Panc1 (cell line): ENCODE measurements around the gene CSF3R. TPM values are rescaled to one million over a fixed set of nuclear protein-coding genes. Genes with fewer than 3 reads are reported as not detected.

Experiments used
- ATAC-seq: fragments of 200-7000 bp; cut with Tn5 transposase; 2 replicates; pipeline ENCODE4 v1.9.1; 2020; ENCODE audit warnings: mild to moderate bottlenecking, moderate library complexity
- BruUV-seq: library from RNA; stranded (reverse); fragments of 400-500 nt; replicated peaks from 2 replicates; lab custom pipeline; 2021; lab: Mats Ljungman, UMichigan
- CTCF ChIA-PET: fragments of 300-600 bp; sonication (Branson Sonifier 250); formaldehyde crosslinking; loops from one replicate; lab custom pipeline; 2022; ENCODE audit warnings: antibody characterized with exemption; lab: Charles Lee
- POLR2A ChIA-PET: fragments of 300-600 bp; sonication (Branson Sonifier 250); formaldehyde crosslinking; loops from one replicate; lab custom pipeline; 2022; ENCODE audit warnings: antibody characterized with exemption; lab: Charles Lee
- DNase-seq: peaks from one replicate; pipeline ENCODE4 v3.0.0-alpha.2; 2010; ENCODE audit warnings: low read depth, low spot score
- H3K27ac ChIP-seq: 2 replicates; pipeline ENCODE4 v1.5.1; 2011; ENCODE audit warnings: mild to moderate bottlenecking, low read length, inconsistent platforms
- H3K27me3 ChIP-seq: fragments of 200-500 bp; sonication (Bioruptor generic); 2 replicates; pipeline ENCODE4 v1.6.0; 2014; ENCODE audit warnings: low read length, inconsistent platforms; ENCODE audit not compliant: control insufficient read depth, insufficient read depth
- H3K36me3 ChIP-seq: fragments of 200-500 bp; sonication (Bioruptor generic); 2 replicates; pipeline ENCODE4 v1.5.1; 2014; ENCODE audit warnings: inconsistent platforms, mild to moderate bottlenecking, low read length, moderate library complexity; ENCODE audit not compliant: control insufficient read depth, insufficient read depth
- H3K4me1 ChIP-seq: 2 replicates; pipeline ENCODE4 v1.5.1; 2011; ENCODE audit warnings: inconsistent platforms, mild to moderate bottlenecking, low read length, moderate library complexity; ENCODE audit not compliant: control insufficient read depth, insufficient read depth
- H3K4me3 ChIP-seq, 2 experiments: 2 replicates each; pipeline ENCODE4 v1.5.1; 2011 to 2012; ENCODE audit warnings: low read depth in 2 of 2, low read length in 2 of 2, mild to moderate bottlenecking in 2 of 2, inconsistent platforms in 1 of 2, moderate library complexity in 1 of 2
- H3K9me3 ChIP-seq: fragments of 200-500 bp; sonication (Bioruptor generic); 2 replicates; pipeline ENCODE4 v1.5.1; 2014; ENCODE audit warnings: low read depth, mild to moderate bottlenecking, inconsistent platforms, low read length, moderate library complexity; ENCODE audit not compliant: control insufficient read depth, insufficient read depth
- CTCF ChIP-seq: fragments of 450-650 bp; IDR thresholded peaks from 2 replicates; pipeline ENCODE4 v1.5.1; 2017; ENCODE audit warnings: mild to moderate bottlenecking
- POLR2AphosphoS5 ChIP-seq: IDR thresholded peaks from 2 replicates; pipeline ENCODE4 v1.6.1; 2012; ENCODE audit warnings: mild to moderate bottlenecking, low read depth, low read length, moderate library complexity
- REST ChIP-seq, 2 experiments: IDR thresholded peaks; 2 replicates each; pipeline ENCODE4 v1.6.1; 2011 to 2012; ENCODE audit warnings: low read depth in 2 of 2, control low read depth in 1 of 2, low read length in 1 of 2, mild to moderate bottlenecking in 1 of 2, moderate library complexity in 1 of 2; ENCODE audit not compliant: insufficient read depth in 1 of 2
- SIN3A ChIP-seq: IDR thresholded peaks from 2 replicates; pipeline ENCODE4 v1.6.1; 2012; ENCODE audit warnings: low read depth, mild to moderate bottlenecking, low read length, moderate library complexity, borderline replicate concordance; ENCODE audit not compliant: insufficient read depth
- TCF7L2 ChIP-seq: IDR thresholded peaks from 2 replicates; pipeline ENCODE4 v1.6.1; 2011; ENCODE audit warnings: mild to moderate bottlenecking, low read depth, low read length, inconsistent platforms
- in situ Hi-C: cut with HindIII; loops from 2 replicates; pipeline ENCODE4 v1.10.0; 2016; ENCODE audit warnings: low sequenced_read_pairs, low pct_unique_long_range_greater_than_20kb
- intact Hi-C: fragments of 100-400 bp; cut with micrococcal nuclease; formaldehyde crosslinking; loops from one replicate; pipeline ENCODE4 v1.10.0; 2022; ENCODE audit not compliant: unreplicated experiment
- total RNA-seq: library from RNA; stranded (reverse); gene quantifications from one replicate; pipeline ENCODE4 v1.2.1, GENCODE V29; 2021; ENCODE audit not compliant: unreplicated experiment

CSF3R gene
- total RNA-seq, 1 experiment from 2014 or later, result 0.31 TPM

GRCh38 chr1:36484099-36484498 is 1.4 kb upstream of the CSF3R start:
- CTCF ChIA-PET, result no interaction called here
- Histone ChIP-seq H3K27me3 (no peaks in the 10 kb centered on the region), H3K36me3 (no peaks in the 10 kb centered on the region), H3K9me3 (no peaks in the 10 kb centered on the region), H3K4me3 (no peak overlapping the region), H3K27ac (no peak overlapping the region), H3K4me1 (no peaks in the 10 kb centered on the region)
- DNase-seq (no peak), ATAC-seq (no peak)
- in situ Hi-C loops (no loop called here), intact Hi-C loops (no loop called here)
- no TSS peak for BruUV-seq
- POLR2A ChIA-PET, result no interaction called here
- TF ChIP-seq POLR2AphosphoS5 (no peak), TCF7L2 (no peak), CTCF (no peak), REST (IDR thresholded peaks at IDR 0.05; ENCODE audit: insufficient read depth in 1 of 2, low read depth in 2 of 2, low read length in 1 of 2) (no peak), SIN3A (no peak)

- intact Hi-C loops (no loop called here), in situ Hi-C loops (no loop called here)
- Histone ChIP-seq H3K27ac (no peak overlapping the region), H3K27me3 (no peaks in the 10 kb centered on the region), H3K36me3 (no peaks in the 10 kb centered on the region), H3K9me3 (no peaks in the 10 kb centered on the region), H3K4me1 (no peaks in the 10 kb centered on the region), H3K4me3 (no peak overlapping the region)
- ChIA-PET POLR2A (interaction anchor here (0.7 kb wide), 1 partner anchor 12 kb away, joined by 5 read pairs; no protein-coding TSS in a partner anchor), CTCF (no interaction called here)
- no TSS peak for BruUV-seq
- TF ChIP-seq SIN3A, result no peak
- TF ChIP-seq REST (IDR thresholded peaks at IDR 0.05; ENCODE audit: insufficient read depth in 1 of 2, low read depth in 2 of 2, low read length in 1 of 2), result no peak
- TF ChIP-seq CTCF, result no peak
- no peak for TF ChIP-seq POLR2AphosphoS5
- TF ChIP-seq TCF7L2, result no peak
- ATAC-seq (peak; percentile 66), DNase-seq (no peak)
These were observed 666 bp downstream of the CSF3R start for GRCh38 chr1:36481771-36482723.
